Measurements from ENCODE around the gene MRPL40.

GRCh38 chr22:19419464-19420178, 12.7 kb upstream of the MRPL40 start:
- no peak for TF ChIP-seq POLR2A (IDR thresholded peaks at IDR 0.05)
- TF ChIP-seq, protein P1, sequence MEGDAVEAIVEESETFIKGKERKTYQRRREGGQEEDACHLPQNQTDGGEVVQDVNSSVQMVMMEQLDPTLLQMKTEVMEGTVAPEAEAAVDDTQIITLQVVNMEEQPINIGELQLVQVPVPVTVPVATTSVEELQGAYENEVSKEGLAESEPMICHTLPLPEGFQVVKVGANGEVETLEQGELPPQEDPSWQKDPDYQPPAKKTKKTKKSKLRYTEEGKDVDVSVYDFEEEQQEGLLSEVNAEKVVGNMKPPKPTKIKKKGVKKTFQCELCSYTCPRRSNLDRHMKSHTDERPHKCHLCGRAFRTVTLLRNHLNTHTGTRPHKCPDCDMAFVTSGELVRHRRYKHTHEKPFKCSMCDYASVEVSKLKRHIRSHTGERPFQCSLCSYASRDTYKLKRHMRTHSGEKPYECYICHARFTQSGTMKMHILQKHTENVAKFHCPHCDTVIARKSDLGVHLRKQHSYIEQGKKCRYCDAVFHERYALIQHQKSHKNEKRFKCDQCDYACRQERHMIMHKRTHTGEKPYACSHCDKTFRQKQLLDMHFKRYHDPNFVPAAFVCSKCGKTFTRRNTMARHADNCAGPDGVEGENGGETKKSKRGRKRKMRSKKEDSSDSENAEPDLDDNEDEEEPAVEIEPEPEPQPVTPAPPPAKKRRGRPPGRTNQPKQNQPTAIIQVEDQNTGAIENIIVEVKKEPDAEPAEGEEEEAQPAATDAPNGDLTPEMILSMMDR (IDR thresholded peaks at IDR 0.05) = no peak

Measured in uterus (tissue), 2 donors.